Bronchial epithelial cell (primary cell): ENCODE measurements around the gene ROM1. TPM values are rescaled to one million over a fixed set of nuclear protein-coding genes. Genes with fewer than 3 reads are reported as not detected.

Experiments
- DNase-seq: peaks from one replicate; pipeline ENCODE4 v3.0.0-alpha.2; 2010; ENCODE audit warnings: low read depth
- FAIRE-seq: peaks from 2 replicates; lab custom pipeline; 2011; peaks lifted over from hg19 to GRCh38; lab: Jason Lieb, UNC
- H3K27me3 ChIP-seq: 2 replicates; pipeline ENCODE4 v1.5.1; 2011; ENCODE audit warnings: low read length; ENCODE audit not compliant: control insufficient read depth, insufficient read depth
- H3K36me3 ChIP-seq: 2 replicates; pipeline ENCODE4 v1.5.1; 2011; ENCODE audit warnings: low read length; ENCODE audit not compliant: control insufficient read depth, insufficient read depth
- H3K4me3 ChIP-seq: 2 replicates; pipeline ENCODE4 v1.5.1; 2011; ENCODE audit warnings: mild to moderate bottlenecking, low read depth, low read length, control low read depth
- total RNA-seq: library from RNA; depleted of rRNA; stranded (reverse); fragments of >200 nt; gene quantifications from 2 replicates; pipeline ENCODE4 v1.2.1, GENCODE V29; 2014
- TF ChIP-seq, protein P1 (sequence below): IDR thresholded peaks from 2 replicates; pipeline ENCODE4 v1.5.1; 2011; ENCODE audit warnings: mild to moderate bottlenecking, moderate library complexity, low read length, control low read depth, inconsistent platforms; ENCODE audit not compliant: insufficient read depth, severe bottlenecking

ROM1 gene
- total RNA-seq, 1 donor from 2014 or later, result 2.6 TPM

GRCh38 chr11:62627713-62628112 is 14.7 kb downstream of the ROM1 start:
- peaks cover 50% of the 10 kb centered on the region for H3K36me3 ChIP-seq
- H3K27me3 ChIP-seq, result no peaks in the 10 kb centered on the region
- DNase-seq, result no peak
- no peak overlapping the region for H3K4me3 ChIP-seq
- TF ChIP-seq, protein P1, sequence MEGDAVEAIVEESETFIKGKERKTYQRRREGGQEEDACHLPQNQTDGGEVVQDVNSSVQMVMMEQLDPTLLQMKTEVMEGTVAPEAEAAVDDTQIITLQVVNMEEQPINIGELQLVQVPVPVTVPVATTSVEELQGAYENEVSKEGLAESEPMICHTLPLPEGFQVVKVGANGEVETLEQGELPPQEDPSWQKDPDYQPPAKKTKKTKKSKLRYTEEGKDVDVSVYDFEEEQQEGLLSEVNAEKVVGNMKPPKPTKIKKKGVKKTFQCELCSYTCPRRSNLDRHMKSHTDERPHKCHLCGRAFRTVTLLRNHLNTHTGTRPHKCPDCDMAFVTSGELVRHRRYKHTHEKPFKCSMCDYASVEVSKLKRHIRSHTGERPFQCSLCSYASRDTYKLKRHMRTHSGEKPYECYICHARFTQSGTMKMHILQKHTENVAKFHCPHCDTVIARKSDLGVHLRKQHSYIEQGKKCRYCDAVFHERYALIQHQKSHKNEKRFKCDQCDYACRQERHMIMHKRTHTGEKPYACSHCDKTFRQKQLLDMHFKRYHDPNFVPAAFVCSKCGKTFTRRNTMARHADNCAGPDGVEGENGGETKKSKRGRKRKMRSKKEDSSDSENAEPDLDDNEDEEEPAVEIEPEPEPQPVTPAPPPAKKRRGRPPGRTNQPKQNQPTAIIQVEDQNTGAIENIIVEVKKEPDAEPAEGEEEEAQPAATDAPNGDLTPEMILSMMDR, result peak; percentile 26
- no peak for FAIRE-seq

DNA sequence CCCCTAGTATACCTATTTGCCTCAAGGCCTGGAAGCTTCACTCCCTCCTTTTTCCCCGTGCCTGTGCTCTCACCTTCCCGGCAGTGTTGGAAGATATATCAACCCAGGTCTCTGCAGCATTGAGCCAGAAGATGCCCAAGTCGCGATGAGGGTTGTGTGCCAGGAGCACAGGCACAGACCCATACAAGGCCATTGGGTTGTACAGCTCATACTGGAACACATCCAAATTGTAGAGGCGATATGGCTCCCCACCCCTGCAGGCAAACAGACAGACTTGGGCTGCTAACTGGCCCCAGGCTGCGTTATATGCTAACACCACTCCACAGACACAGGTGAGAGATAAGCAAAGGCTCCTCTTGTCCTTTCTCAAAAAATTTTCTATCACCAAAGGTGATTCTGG is 19.4 kb downstream of the ROM1 start:
- Histone ChIP-seq H3K36me3 (peaks cover 56% of the 10 kb centered on the region), H3K27me3 (no peaks in the 10 kb centered on the region), H3K4me3 (no peak overlapping the region)
- TF ChIP-seq, protein P1, result no peak
- DNase-seq, result no peak
- FAIRE-seq, result peak; percentile 28

DNA sequence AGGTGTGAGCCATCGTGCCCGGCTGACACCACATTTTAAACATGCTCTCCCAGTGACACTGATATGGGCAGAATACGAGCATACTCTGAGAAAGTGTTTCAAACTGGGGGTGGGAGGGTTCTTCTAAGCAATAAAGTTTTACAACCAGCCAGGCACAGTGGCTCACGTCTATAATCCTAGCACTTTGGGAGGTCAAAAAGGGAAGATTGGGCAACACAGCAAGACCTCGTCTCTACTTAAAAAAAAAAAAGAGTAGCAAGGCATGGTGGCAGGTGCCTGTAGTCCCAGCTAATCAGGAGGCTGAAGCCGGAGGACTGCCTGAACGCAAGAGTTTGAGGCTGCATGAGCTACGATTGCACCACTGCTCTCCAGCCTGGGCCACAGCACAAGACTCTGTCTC is 31.2 kb downstream of the ROM1 start:
- no peak for DNase-seq
- Histone ChIP-seq H3K4me3 (no peak overlapping the region), H3K36me3 (peaks cover 19% of the 10 kb centered on the region), H3K27me3 (no peaks in the 10 kb centered on the region)
- FAIRE-seq, result no peak
- TF ChIP-seq, protein P1, result no peak

- Histone ChIP-seq H3K27me3 (no peaks in the 10 kb centered on the region), H3K4me3 (peak overlapping the region; percentile 89), H3K36me3 (peaks cover 18% of the 10 kb centered on the region)
- TF ChIP-seq, protein P1, result no peak
- DNase-seq (no peak), FAIRE-seq (no peak)
Measured at GRCh38 chr11:62645671-62645945, 32.6 kb downstream of the ROM1 start.

GRCh38 chr11:62645946-62646824 is 33.1 kb downstream of the ROM1 start, which contains the start of gene GANAB:
GANAB (minus strand) TSS chr11:62646613; CDS start chr11:62646599, 14 bp downstream.
- TF ChIP-seq, protein P1, result no peak
- Histone ChIP-seq H3K36me3 (peaks cover 18% of the 10 kb centered on the region), H3K4me3 (peak within 1 kb of the TSS; percentile 89), H3K27me3 (no peaks in the 10 kb centered on the region)
- no peak for FAIRE-seq
- peak; percentile 87 for DNase-seq
